HEK293 (cell line): ENCODE results near the gene NSUN4.

Experiments
- CTCF ChIA-PET: fragments of 350-600 bp; formaldehyde crosslinking; extraction: SDS; loops from one replicate; lab custom pipeline; 2021; ENCODE audit warnings: antibody characterized with exemption; lab: Yijun Ruan, JAX
- POLR2A ChIA-PET: fragments of 300-600 bp; formaldehyde crosslinking; extraction: SDS; loops from one replicate; lab custom pipeline; 2020; ENCODE audit warnings: antibody characterized with exemption, inconsistent platforms; lab: Yijun Ruan, JAX
- H3K27ac ChIP-seq: fragments of 200-500 bp; sonication (Bioruptor generic); 2 replicates; pipeline ENCODE4 v1.5.1; 2014; ENCODE audit warnings: low read depth, low read length, control low read depth, inconsistent platforms; ENCODE audit errors: extremely low read depth
- H3K36me3 ChIP-seq, 2 experiments: fragments of 200-500 bp in 1 of 2; sonication (Bioruptor generic) in 1 of 2; 1 replicate in 1 of 2; 2 replicates in 1 of 2; pipeline ENCODE4 v1.5.1; 2014 to 2017; ENCODE audit warnings: inconsistent platforms in 2 of 2, low read length in 2 of 2; ENCODE audit not compliant: control insufficient read depth in 2 of 2, insufficient read depth in 1 of 2
- H3K4me1 ChIP-seq: fragments of 200-500 bp; sonication (Bioruptor generic); 2 replicates; pipeline ENCODE4 v1.5.1; 2014; ENCODE audit warnings: mild to moderate bottlenecking, low read length, inconsistent platforms; ENCODE audit not compliant: control insufficient read depth, insufficient read depth
- H3K4me3 ChIP-seq: 2 replicates; pipeline ENCODE4 v1.5.1; 2011; ENCODE audit warnings: low read depth, mild to moderate bottlenecking, control low read depth, low read length, moderate library complexity
- H3K9me3 ChIP-seq: fragments of 200-500 bp; sonication (Bioruptor generic); 2 replicates; pipeline ENCODE4 v1.5.1; 2014; ENCODE audit warnings: low read depth, low read length, inconsistent platforms; ENCODE audit not compliant: control insufficient read depth, insufficient read depth
- BCL6B ChIP-seq: fragments of 450-650 bp; formaldehyde crosslinking; IDR thresholded peaks from 2 replicates; pipeline ENCODE4 v1.5.1; 2017; ENCODE audit warnings: missing biosample characterization, missing genetic modification characterization
- ELK4 ChIP-seq: IDR thresholded peaks from 2 replicates; pipeline ENCODE4 v1.6.1; 2011; ENCODE audit warnings: mild to moderate bottlenecking, low read depth, low read length, borderline replicate concordance
- KLF9 ChIP-seq: fragments of 450-650 bp; formaldehyde crosslinking; IDR thresholded peaks from 2 replicates; pipeline ENCODE4 v1.5.1; 2016; ENCODE audit warnings: missing biosample characterization, missing genetic modification characterization, low read depth
- REST ChIP-seq: fragments of 450-650 bp; formaldehyde crosslinking; IDR thresholded peaks from 2 replicates; pipeline ENCODE4 v1.5.1; 2016; ENCODE audit warnings: missing biosample characterization, missing genetic modification characterization
- SETDB1 ChIP-seq: IDR thresholded peaks from one replicate; pipeline ENCODE4 v1.6.1; 2017; ENCODE audit warnings: mild to moderate bottlenecking, low read length, moderate library complexity, mixed read lengths; ENCODE audit not compliant: insufficient read length
- SP7 ChIP-seq: fragments of 450-650 bp; formaldehyde crosslinking; IDR thresholded peaks from 2 replicates; pipeline ENCODE4 v1.5.1; 2016; ENCODE audit warnings: missing biosample characterization, missing genetic modification characterization
- ZBTB44 ChIP-seq: fragments of 450-650 bp; IDR thresholded peaks from 2 replicates; pipeline ENCODE4 v1.5.1; 2018; ENCODE audit warnings: missing biosample characterization, mild to moderate bottlenecking, missing genetic modification characterization
- ZBTB48 ChIP-seq: fragments of 450-650 bp; formaldehyde crosslinking; IDR thresholded peaks from 2 replicates; pipeline ENCODE4 v1.5.1; 2016; ENCODE audit warnings: missing biosample characterization, missing genetic modification characterization
- ZNF239 ChIP-seq: fragments of 450-650 bp; formaldehyde crosslinking; IDR thresholded peaks from 2 replicates; pipeline ENCODE4 v1.5.1; 2016; ENCODE audit warnings: missing biosample characterization, missing genetic modification characterization
- ZNF558 ChIP-seq: fragments of 450-650 bp; formaldehyde crosslinking; IDR thresholded peaks from 2 replicates; pipeline ENCODE4 v1.5.1; 2016; ENCODE audit warnings: missing biosample characterization, missing genetic modification characterization
- ZNF561 ChIP-seq: fragments of 450-650 bp; IDR thresholded peaks from 2 replicates; pipeline ENCODE4 v1.5.1; 2018; ENCODE audit warnings: missing biosample characterization, missing genetic modification characterization, borderline replicate concordance
- ZNF654 ChIP-seq: fragments of 450-650 bp; formaldehyde crosslinking; IDR thresholded peaks from 2 replicates; pipeline ENCODE4 v1.5.1; 2016; ENCODE audit warnings: low read depth, missing biosample characterization, missing genetic modification characterization
- ZNF707 ChIP-seq: fragments of 450-650 bp; formaldehyde crosslinking; IDR thresholded peaks from 2 replicates; pipeline ENCODE4 v1.5.1; 2016; ENCODE audit warnings: missing biosample characterization, missing genetic modification characterization

NSUN4 gene

GRCh38 chr1:46380508-46380907, 39.9 kb downstream of the NSUN4 start:
- POLR2A ChIA-PET: interaction anchor here (0.5 kb wide), 1 partner anchor 37 kb away, joined by 8 read pairs; no protein-coding TSS in a partner anchor
- no peaks in the 10 kb centered on the region for H3K36me3 ChIP-seq
- H3K4me1 ChIP-seq: no peaks in the 10 kb centered on the region
- H3K27ac ChIP-seq: no peak overlapping the region
- no peak overlapping the region for H3K4me3 ChIP-seq
- TF ChIP-seq ZNF558 (tag by site-specific recombination) (no peak), ELK4 (no peak), ZNF561 (tag by site-specific recombination) (no peak), KLF9 (tag by site-specific recombination) (no peak), SP7 (tag by site-specific recombination) (no peak), REST (no peak)
- TF ChIP-seq, all 188 proteins: peak for 0
- H3K9me3 ChIP-seq: no peaks in the 10 kb centered on the region
- CTCF ChIA-PET: interaction anchor here (0.6 to 0.8 kb wide), 2 partner anchors 21 to 30 kb away, joined by 3 read pairs; no protein-coding TSS in a partner anchor

GRCh38 chr1:46393510-46393909, 52.9 kb downstream of the NSUN4 start:
- TF ChIP-seq ZBTB44: no peak
- TF ChIP-seq ZNF239: no peak
- 0 out of 2 replicates have a peak, but pooled peaks have one; percentile 34 for TF ChIP-seq ZNF561 (tag by site-specific recombination)
- peak; percentile 92 for TF ChIP-seq SETDB1
- no peak for TF ChIP-seq ZNF654 (tag by site-specific recombination)
- ChIA-PET POLR2A (no interaction called here), CTCF (no interaction called here)
- Histone ChIP-seq H3K36me3 (no peaks in the 10 kb centered on the region), H3K4me3 (no peak overlapping the region), H3K9me3 (no peaks in the 10 kb centered on the region), H3K27ac (no peak overlapping the region), H3K4me1 (peaks cover 2% of the 10 kb centered on the region; the same call in 1 of the 2 replicates)

- ChIA-PET CTCF (interaction anchor here (0.8 to 1.6 kb wide), 3 partner anchors 10 to 53 kb away, joined by 4 to 5 read pairs (median 5); no protein-coding TSS in a partner anchor), POLR2A (no interaction called here)
- no peaks in the 10 kb centered on the region for H3K36me3 ChIP-seq
- H3K4me3 ChIP-seq: peak within 1 kb of the TSS; percentile 40
- no peaks in the 10 kb centered on the region for H3K9me3 ChIP-seq
- H3K4me1 ChIP-seq: peaks cover 2% of the 10 kb centered on the region; the same call in 1 of the 2 replicates
- peak within 1 kb of the TSS; percentile 24; the same call in 1 of the 2 replicates for H3K27ac ChIP-seq
- TF ChIP-seq ZBTB48 (tag by site-specific recombination): peak; percentile 81
- no peak for TF ChIP-seq ZNF707
- TF ChIP-seq REST: no peak
- no peak for TF ChIP-seq BCL6B (tag by site-specific recombination)
Measured at GRCh38 chr1:46394108-46394871, 53.7 kb downstream of the NSUN4 start, which contains the start of gene FAAH. Gene FAAH, plus strand, starts transcription at chr1:46394317. Its CDS starts 32 bp downstream, at chr1:46394349.
